Calu3 (cell line): ENCODE results near the gene LCOR. TPM values are rescaled to one million over a fixed set of nuclear protein-coding genes. Genes with fewer than 3 reads are reported as not detected.

ENCODE experiments used
- BruUV-seq: library from RNA; stranded (reverse); fragments of 400-500 nt; replicated peaks from 2 replicates; lab custom pipeline; 2021; lab: Mats Ljungman, UMichigan
- CTCF ChIA-PET: fragments of 300-600 bp; sonication (Branson Sonifier 250); formaldehyde crosslinking; loops from one replicate; lab custom pipeline; 2022; ENCODE audit warnings: antibody characterized with exemption; lab: Charles Lee
- DNase-seq: peaks from one replicate; pipeline ENCODE4 v3.0.0; 2022
- H3K27ac Mint-ChIP-seq: one replicate; pipeline ENCODE4 v1.8.0; 2022; ENCODE audit warnings: mixed read lengths; ENCODE audit not compliant: unreplicated experiment
- H3K27me3 Mint-ChIP-seq: one replicate; pipeline ENCODE4 v1.8.0; 2022; ENCODE audit warnings: mixed read lengths; ENCODE audit not compliant: unreplicated experiment
- H3K36me3 Mint-ChIP-seq: one replicate; pipeline ENCODE4 v1.8.0; 2022; ENCODE audit warnings: mild to moderate bottlenecking, moderate library complexity, mixed read lengths; ENCODE audit not compliant: insufficient read depth, unreplicated experiment
- H3K4me1 Mint-ChIP-seq: one replicate; pipeline ENCODE4 v1.8.0; 2022; ENCODE audit warnings: mild to moderate bottlenecking, low read depth, mixed read lengths; ENCODE audit not compliant: unreplicated experiment
- H3K4me3 Mint-ChIP-seq: one replicate; pipeline ENCODE4 v1.8.0; 2022; ENCODE audit warnings: mild to moderate bottlenecking, low read depth, moderate library complexity, mixed read lengths; ENCODE audit not compliant: unreplicated experiment
- H3K9me3 Mint-ChIP-seq: one replicate; pipeline ENCODE4 v1.8.0; 2022; ENCODE audit warnings: low read depth, mixed read lengths; ENCODE audit not compliant: unreplicated experiment
- intact Hi-C: fragments of 100-400 bp; cut with micrococcal nuclease; formaldehyde crosslinking; loops from one replicate; pipeline ENCODE4 v1.10.0; 2022; ENCODE audit not compliant: unreplicated experiment
- total RNA-seq: library from RNA; stranded (reverse); gene quantifications from 2 replicates; pipeline ENCODE4 v1.2.3, GENCODE V29; 2022
- TF ChIP-seq, protein P1 (sequence below): fragments of 200-600 bp; IDR thresholded peaks from one replicate; pipeline ENCODE4 v1.8.0; 2022; ENCODE audit warnings: antibody characterized with exemption; ENCODE audit not compliant: unreplicated experiment

Gene LCOR
- total RNA-seq, 1 experiment from 2014 or later: 50.1 TPM

DNA sequence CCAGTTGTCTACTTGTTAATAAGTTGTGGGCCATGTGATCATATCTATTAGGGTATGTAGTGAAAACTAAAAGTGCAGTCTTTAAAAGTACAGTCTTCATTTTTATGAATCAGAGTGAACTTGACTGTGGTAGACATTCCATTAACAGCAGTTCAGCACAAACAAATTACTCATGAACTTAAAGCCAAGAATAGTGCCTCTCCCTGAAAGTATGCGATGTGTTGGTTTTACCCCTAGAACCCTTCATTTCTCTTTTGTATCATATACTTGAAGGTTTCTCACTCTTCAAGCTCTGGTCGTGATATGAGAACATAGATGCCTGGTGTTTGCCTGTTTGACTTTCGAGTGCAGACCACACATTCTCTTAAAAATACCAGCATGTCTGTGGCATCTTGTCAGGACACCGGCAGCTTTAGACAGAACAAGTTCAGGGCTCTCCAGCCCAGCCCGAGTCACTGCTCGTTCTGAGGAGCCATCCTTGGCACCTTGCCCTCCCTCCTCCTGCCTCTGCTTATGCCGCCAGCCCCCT, 159.3 kb downstream of the LCOR start:
- H3K4me1 Mint-ChIP-seq: no peaks in the 10 kb centered on the region
- CTCF ChIA-PET: no interaction called here
- no TSS peak for BruUV-seq
- intact Hi-C loops: no loop called here
- no peaks in the 10 kb centered on the region for H3K27me3 Mint-ChIP-seq
- TF ChIP-seq, protein P1, sequence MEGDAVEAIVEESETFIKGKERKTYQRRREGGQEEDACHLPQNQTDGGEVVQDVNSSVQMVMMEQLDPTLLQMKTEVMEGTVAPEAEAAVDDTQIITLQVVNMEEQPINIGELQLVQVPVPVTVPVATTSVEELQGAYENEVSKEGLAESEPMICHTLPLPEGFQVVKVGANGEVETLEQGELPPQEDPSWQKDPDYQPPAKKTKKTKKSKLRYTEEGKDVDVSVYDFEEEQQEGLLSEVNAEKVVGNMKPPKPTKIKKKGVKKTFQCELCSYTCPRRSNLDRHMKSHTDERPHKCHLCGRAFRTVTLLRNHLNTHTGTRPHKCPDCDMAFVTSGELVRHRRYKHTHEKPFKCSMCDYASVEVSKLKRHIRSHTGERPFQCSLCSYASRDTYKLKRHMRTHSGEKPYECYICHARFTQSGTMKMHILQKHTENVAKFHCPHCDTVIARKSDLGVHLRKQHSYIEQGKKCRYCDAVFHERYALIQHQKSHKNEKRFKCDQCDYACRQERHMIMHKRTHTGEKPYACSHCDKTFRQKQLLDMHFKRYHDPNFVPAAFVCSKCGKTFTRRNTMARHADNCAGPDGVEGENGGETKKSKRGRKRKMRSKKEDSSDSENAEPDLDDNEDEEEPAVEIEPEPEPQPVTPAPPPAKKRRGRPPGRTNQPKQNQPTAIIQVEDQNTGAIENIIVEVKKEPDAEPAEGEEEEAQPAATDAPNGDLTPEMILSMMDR: no peak
- no peak for DNase-seq
- H3K36me3 Mint-ChIP-seq: no peaks in the 10 kb centered on the region
- H3K27ac Mint-ChIP-seq: no peak overlapping the region
- H3K9me3 Mint-ChIP-seq: no peaks in the 10 kb centered on the region
- no peak overlapping the region for H3K4me3 Mint-ChIP-seq

DNA sequence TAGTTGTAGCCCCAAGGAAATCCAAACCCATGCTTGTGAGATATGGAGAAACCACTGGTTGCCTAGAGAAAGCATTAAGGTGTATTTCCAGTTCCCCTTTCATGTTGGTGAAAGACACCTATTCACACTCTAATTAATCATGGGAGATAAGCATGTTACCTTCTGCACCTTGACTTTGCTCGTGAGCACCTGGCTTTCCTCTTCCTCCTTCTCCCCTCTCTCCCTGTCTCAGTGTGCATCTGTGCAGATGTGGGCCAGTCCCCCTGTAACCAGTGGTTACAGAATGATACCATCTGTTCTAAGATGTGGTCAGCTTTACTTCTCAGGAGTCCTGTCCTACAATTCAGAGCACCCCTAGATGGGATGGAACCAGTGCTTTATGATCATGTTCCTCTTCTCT, 160.6 kb downstream of the LCOR start:
- BruUV-seq: no TSS peak
- CTCF ChIA-PET: no interaction called here
- TF ChIP-seq, protein P1: no peak
- H3K4me3 Mint-ChIP-seq: no peak overlapping the region
- H3K27me3 Mint-ChIP-seq: no peaks in the 10 kb centered on the region
- H3K9me3 Mint-ChIP-seq: no peaks in the 10 kb centered on the region
- H3K27ac Mint-ChIP-seq: no peak overlapping the region
- intact Hi-C loops: no loop called here
- DNase-seq: no peak
- H3K4me1 Mint-ChIP-seq: no peaks in the 10 kb centered on the region
- no peaks in the 10 kb centered on the region for H3K36me3 Mint-ChIP-seq

DNA sequence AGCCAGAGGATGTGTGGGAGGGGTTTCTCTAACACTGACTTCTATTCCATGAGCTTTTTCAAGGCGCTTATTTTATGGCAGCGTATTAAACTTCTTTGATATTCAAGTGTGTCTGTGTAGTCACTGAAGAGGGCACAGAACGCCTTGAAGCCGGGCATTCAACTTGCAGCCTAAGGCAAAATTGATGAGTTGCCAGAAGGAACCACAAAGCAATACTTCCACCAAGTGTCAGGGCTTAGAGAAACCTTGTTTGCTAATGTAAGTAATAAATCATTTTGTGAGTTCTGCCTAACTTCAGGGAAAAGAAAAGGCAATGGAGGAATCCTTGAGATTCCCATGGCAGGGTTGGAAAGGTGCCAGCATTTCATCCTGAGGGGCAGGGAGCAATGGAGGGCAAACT, 163.8 kb downstream of the LCOR start:
- Mint-ChIP-seq H3K27me3 (no peaks in the 10 kb centered on the region), H3K9me3 (no peaks in the 10 kb centered on the region), H3K36me3 (peaks cover 8% of the 10 kb centered on the region), H3K27ac (no peak overlapping the region), H3K4me3 (no peak overlapping the region), H3K4me1 (peaks cover 7% of the 10 kb centered on the region)
- no TSS peak for BruUV-seq
- intact Hi-C loops: no loop called here
- DNase-seq: no peak
- TF ChIP-seq, protein P1: no peak
- CTCF ChIA-PET: no interaction called here

DNA sequence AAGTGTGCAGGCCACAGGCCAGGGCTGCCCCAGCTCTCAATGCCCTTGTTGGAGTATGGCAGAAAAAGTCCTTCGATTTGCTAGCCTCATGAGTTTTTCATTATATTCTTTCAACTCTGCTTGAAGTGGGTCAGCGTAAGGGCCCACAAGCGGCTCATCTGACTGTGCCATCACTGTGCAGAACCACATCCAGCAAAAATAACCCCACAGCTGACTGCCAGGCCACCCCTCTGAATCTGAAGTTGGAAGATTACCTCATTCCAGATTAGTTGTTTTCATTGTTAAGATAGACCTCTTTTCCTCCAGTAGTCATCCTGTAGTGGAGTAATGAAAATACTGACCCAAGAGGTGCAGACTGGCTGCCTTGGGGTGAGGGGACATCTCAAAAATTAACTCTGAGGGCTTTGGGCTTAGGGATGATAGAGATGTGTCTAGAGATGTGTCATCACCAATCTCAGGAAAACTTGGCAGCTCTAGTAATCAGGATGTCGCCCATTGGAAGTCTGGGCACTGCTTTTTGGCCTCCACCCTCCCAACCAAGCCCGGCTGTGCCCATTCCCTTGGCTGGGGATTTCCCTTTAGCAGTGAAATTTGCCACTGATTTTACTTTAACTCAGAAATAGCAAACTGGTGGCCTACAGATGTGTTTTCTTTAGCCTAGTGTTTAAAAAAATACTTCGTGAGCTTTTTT, 164.3 kb downstream of the LCOR start:
- CTCF ChIA-PET: no interaction called here
- no peak for DNase-seq
- intact Hi-C loops: no loop called here
- Mint-ChIP-seq H3K4me1 (peaks cover 7% of the 10 kb centered on the region), H3K9me3 (no peaks in the 10 kb centered on the region), H3K4me3 (no peak overlapping the region), H3K36me3 (peaks cover 8% of the 10 kb centered on the region), H3K27ac (no peak overlapping the region), H3K27me3 (no peaks in the 10 kb centered on the region)
- TF ChIP-seq, protein P1: no peak
- BruUV-seq: no TSS peak
